ENCODE results near the gene DCHS1.

The DCHS1 gene

GRCh38 chr11:6646918-6647679, 8.5 kb downstream of the DCHS1 start:
- no peak for DNase-seq (ENCODE audit: low spot score)

- no peak for DNase-seq (ENCODE audit: low spot score)
Observed at GRCh38 chr11:6646576-6646917, 9.1 kb downstream of the DCHS1 start.

- no peak for DNase-seq (ENCODE audit: low spot score)
Observed at GRCh38 chr11:6646071-6646470, 9.5 kb downstream of the DCHS1 start.

- DNase-seq (ENCODE audit: low spot score) = no peak
Observed at GRCh38 chr11:6642957-6643356, 12.7 kb downstream of the DCHS1 start.

DNA sequence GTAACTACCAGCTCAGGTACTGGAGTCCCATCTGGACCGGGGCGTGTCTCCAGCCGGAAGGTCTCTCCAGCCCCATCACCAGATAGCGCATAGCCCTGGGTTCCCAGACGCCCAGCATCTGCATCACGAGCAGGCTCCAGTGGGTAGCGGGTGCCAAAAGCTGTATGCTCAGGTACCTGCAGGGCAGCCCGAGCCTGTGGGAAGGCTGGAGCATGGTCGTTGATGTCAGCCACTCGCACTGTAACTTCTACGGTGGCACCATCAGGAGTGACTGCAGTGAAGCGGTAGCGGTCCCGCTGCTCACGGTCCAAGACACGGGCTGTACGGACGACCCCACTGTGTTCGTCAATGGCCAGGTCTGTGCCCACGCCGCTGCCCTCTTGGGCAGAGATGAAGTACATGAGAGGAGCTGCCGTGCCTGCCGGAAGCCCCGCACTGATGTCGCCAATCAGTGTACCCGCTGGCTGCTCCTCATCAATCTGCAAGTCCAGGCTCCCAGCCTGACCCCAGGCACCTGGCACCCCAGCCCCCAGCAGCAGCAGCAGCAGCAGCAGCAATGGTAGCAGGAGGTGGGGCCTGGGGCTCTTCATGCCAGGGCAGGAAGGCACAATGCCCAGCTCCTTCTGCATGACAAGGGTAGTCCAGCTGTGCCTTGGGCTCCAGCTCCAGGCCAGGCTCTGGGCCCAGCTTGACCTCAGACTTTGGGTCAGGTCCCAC, 14.5 kb downstream of the DCHS1 start:
- DNase-seq (ENCODE audit: low spot score) = no peak

DNA sequence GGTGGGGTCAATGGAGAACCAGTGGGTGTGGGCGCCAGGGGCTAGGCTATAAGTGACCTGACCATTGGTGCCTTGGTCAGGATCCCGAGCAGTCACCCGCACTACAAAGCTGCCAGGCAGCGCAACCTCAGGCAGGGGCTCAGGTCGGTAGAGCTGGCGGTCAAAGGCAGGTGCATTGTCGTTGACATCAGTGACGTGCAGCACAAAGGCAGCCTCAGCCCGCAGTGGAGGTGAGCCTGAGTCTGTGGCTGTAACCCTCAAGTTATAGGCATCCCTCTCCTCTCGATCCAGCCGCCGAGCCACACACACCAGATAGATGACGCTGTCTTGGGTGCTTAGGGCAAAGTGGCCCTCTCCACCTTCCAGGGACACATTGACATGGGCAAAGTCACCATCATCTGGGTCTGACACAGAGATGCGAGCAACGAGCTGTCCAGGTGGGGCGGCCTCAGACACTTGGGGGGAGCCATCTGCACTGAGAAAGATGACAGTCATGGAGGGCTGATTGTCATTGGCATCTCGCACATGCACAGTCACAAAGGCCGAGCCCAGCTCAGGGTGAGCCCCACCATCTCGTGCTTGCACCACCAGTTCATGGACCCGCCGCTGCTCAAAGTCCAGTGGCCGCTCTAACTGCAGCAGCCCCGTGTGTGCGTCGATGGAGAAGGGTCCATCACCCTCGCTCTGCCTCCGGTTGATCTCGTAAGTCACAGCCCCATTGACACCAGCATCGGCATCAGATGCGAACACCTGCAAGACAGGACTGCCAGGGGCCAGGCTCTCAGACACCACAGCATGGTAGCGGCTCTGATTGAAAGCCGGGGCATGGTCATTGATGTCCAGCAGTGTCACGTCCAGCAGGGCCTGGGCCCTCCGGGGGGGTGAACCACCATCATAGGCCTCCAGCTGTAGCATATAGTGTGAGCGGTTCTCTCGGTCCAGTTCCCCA, 15.3 kb downstream of the DCHS1 start:
- DNase-seq (ENCODE audit: low spot score) = no peak

DNA sequence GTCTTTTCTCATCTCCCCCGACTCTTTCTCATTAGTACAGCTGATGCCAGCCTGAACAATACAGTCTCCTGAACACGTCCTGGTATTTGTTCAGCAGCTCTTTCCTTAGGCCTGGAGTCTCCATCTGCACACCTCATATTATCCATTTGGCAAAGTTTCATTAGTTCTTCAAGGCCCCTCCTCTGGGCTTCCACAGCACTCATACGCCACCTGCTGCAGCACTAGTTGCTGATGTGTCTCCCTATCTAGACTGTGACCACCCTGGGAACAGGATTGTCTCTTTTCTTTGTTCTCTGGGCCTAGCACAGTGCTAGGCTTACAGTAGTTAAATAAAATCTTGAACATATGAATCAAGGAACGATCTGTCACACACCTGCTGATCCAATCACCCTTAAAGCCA, 17.2 kb downstream of the DCHS1 start:
- DNase-seq (ENCODE audit: low spot score) = no peak

- DNase-seq (ENCODE audit: low spot score) = no peak
Observed at GRCh38 chr11:6637871-6638270, 17.7 kb downstream of the DCHS1 start.

- DNase-seq (ENCODE audit: low spot score) = no peak
Observed at GRCh38 chr11:6636480-6636879, 19.1 kb downstream of the DCHS1 start.

DNA sequence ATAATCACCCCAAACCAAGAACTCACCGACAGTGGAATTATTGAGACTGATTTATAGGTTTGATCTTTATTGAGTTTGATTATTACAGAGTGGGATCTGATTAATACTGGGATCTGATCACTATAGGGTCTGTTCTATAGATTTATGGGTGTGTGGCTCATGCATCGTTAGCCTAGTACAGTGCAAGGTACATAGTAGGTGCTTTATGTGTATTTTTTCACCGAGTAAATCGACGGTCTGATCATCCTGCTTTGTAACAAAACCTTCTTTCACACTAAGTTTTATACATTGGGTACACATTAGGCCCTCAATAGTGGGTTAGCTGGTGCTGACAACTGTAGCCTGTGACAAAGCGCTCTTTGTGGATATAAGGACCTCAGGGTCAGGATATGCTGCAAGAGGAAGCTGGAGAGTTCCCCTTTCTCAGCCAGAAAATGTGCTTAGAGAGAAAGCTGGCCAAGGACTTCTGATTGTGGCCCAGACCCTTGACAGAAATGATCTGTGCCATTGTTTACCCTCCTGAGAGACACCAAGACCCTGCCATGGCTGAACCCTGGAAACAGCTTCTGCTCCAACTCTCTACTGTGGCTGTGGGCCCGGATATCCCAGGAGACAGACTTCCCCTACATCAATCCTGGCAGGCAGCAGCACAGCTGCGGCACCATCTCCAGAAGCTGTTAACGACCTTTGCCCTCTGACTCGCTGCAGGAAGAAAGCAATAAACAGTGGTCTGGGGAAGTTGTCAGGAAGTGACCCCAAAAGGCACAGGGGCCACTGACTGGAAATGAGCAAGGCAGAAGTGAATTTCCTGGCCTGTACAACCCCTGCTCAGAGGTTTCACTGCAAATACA, 20.3 kb downstream of the DCHS1 start:
- no peak for DNase-seq (ENCODE audit: low spot score)

DNA sequence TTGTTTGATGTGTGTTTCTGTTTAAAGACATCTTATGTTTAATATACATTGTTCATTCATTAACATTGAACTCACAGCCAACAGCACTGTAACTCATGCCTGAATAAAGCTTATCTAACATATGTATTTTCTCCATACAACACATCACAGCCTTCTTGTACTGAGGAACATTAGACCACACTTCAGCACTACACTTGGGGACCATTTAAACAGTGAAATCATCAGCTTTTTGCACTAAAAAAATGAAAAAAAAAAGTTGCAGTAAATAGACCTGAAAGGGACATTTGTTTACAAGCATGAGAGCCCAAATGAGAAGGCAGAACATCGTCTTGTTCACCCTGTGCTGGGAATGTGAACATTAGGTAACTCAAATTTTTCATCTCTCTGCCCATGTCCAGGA, 21.1 kb downstream of the DCHS1 start:
- no peak for DNase-seq (ENCODE audit: low spot score)

DNA sequence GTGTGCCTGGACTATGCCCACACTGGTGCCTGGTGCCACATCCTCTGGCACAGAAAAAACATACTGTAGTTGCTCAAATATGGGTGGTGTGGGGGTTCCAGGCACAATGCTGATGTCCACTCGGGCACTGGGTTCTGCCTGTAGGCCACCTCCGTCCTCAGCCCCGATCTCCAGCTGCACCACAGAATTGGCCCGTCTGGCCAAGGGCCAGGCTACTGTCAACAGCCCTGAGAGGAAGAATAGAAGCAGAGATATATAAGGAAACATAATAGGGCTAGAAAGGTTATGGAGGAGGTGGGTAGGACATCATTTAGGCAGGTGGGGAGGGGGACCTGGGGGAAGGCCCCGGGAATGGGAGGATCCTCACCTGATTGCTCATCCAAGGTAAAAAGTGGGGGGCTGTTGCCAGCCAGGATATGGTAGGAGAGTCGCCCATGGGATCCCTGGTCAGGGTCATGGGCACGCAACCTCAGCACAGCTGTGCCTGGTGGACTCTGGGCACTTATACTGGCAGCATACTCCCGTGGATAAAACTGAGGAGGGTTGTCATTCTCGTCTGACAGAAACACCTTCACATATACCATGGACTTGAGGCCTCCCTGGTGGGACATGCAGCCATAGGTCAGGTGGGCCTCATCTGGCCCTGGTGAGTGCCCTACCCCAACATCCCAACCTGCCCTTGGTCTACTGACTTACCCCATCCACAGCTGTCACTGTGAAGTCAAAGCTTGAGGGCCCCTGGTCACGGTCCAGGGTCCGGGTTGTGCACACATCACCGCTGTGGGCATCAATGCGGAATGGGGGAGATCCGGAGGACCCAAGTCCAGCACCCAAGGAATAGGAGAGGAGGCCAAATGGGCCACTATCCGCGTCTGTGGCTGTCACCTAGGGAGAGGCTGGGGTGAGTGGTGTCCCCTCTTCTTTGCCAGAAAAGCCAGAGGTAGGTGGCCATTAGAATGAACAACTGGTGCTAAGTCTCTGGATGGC, 21.9 kb downstream of the DCHS1 start:
- DNase-seq (ENCODE audit: low spot score) = no peak

GRCh38 chr11:6632116-6633073, 23.2 kb downstream of the DCHS1 start:
- no peak for DNase-seq (ENCODE audit: low spot score)

GRCh38 chr11:6631361-6631890, 24.2 kb downstream of the DCHS1 start:
- no peak for DNase-seq (ENCODE audit: low spot score)

DNA sequence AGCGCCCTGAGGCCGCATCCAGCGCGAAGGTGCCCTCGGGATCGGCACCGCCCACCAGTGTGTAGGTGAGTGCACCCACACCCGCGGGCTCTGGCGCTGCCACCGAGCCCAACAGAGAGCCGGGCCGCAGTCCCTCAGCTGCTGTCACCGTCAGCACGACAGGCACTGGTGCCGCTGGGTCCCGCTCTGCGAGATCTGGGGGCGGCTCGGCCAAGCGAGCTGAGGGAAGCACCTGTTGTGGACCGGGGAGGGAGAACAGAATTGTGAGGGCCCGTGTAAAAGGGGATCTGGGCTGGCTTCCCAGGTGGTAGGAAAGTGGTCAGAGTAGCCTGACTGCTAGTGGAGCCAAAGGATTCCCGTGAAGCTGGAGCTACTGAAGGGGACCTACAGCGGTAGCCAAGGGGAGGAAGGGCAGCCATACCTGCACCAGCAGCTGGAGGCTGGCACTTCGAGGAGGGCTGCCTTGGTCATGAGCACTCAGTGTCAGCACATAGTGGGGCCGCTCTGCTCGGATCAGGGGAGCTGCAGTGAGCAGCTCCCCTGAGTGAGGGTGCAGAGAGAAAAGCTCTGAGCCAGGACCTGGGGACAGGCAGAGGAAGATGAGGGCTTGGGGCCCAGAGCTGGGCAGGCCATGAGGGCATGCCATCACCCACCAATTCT, 24.8 kb downstream of the DCHS1 start:
- DNase-seq (ENCODE audit: low spot score) = no peak

- peak; percentile 74 for DNase-seq (ENCODE audit: low spot score)
Observed at GRCh38 chr11:6629892-6630631, 25.5 kb downstream of the DCHS1 start.

- no peak for DNase-seq (ENCODE audit: low spot score)
Observed at GRCh38 chr11:6629573-6629891, 26.1 kb downstream of the DCHS1 start.

- DNase-seq (ENCODE audit: low spot score) = no peak
Observed at GRCh38 chr11:6628526-6628925, 27.1 kb downstream of the DCHS1 start.

All from ecto neural progenitor cell (in vitro differentiated cells).